ENCODE measurements around the gene GCNT2.
"Not testable (repeated sequence)": the region's sequence is repeated elsewhere in the genome, so short reads cannot be mapped to it uniquely, and the experiment has no call there.

The GCNT2 gene

DNA sequence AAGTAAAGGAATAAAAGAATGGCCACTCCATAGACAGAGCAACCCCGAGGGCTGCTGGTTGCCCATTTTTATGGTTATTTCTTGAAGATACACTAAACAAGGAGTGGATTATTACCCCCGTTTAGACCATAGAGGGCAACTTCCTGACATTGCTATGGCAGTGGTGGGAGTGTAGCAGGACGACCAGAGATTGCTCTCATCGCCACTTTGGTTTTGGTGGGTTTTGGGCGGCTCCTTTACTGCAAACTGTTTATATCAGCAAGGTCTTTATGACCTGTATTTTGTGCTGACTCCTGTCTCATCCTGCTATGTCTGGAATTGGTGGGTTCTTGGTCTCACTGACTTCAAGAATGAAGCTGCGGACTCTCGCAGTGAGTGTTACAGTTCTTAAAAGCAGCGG is 94.5 kb downstream of the GCNT2 start:
- no peak overlapping the region for H3K27ac Mint-ChIP-seq
- peaks cover 4% of the 10 kb centered on the region for H3K4me1 Mint-ChIP-seq
- TF ChIP-seq, protein P1, sequence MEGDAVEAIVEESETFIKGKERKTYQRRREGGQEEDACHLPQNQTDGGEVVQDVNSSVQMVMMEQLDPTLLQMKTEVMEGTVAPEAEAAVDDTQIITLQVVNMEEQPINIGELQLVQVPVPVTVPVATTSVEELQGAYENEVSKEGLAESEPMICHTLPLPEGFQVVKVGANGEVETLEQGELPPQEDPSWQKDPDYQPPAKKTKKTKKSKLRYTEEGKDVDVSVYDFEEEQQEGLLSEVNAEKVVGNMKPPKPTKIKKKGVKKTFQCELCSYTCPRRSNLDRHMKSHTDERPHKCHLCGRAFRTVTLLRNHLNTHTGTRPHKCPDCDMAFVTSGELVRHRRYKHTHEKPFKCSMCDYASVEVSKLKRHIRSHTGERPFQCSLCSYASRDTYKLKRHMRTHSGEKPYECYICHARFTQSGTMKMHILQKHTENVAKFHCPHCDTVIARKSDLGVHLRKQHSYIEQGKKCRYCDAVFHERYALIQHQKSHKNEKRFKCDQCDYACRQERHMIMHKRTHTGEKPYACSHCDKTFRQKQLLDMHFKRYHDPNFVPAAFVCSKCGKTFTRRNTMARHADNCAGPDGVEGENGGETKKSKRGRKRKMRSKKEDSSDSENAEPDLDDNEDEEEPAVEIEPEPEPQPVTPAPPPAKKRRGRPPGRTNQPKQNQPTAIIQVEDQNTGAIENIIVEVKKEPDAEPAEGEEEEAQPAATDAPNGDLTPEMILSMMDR (IDR thresholded peaks at IDR 0.05; ENCODE audit: unreplicated experiment in 3 of 3), result no peak
- H3K27me3 Mint-ChIP-seq (ENCODE audit: low read depth), result no peaks in the 10 kb centered on the region
- no peak overlapping the region for H3K4me3 Mint-ChIP-seq
- no peaks in the 10 kb centered on the region for H3K36me3 Mint-ChIP-seq (ENCODE audit: low read depth)
- no peaks in the 10 kb centered on the region for H3K9me3 Mint-ChIP-seq

DNA sequence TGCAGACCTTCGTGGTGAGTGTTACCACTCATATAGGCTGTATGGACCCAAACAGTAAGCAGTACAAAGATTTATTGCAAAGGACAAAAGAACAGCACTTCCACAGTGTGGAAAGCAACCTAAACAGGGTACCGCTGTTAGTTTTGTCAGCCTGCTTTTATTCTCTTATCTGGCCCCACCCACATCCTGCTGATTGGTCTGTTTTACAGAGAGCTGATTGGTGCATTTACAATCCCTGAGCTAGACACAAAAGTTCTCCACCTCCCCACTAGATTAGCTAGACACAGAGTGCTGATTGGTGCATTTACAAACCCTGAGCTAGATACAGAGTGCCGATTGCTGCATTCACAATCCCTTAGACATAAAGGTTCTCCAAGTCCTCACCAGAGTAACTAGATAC is 95.1 kb downstream of the GCNT2 start:
- H3K27ac Mint-ChIP-seq; H3K27me3 Mint-ChIP-seq (ENCODE audit: low read depth); H3K9me3 Mint-ChIP-seq; H3K4me3 Mint-ChIP-seq; H3K36me3 Mint-ChIP-seq (ENCODE audit: low read depth); H3K4me1 Mint-ChIP-seq: not testable (repeated sequence)

DNA sequence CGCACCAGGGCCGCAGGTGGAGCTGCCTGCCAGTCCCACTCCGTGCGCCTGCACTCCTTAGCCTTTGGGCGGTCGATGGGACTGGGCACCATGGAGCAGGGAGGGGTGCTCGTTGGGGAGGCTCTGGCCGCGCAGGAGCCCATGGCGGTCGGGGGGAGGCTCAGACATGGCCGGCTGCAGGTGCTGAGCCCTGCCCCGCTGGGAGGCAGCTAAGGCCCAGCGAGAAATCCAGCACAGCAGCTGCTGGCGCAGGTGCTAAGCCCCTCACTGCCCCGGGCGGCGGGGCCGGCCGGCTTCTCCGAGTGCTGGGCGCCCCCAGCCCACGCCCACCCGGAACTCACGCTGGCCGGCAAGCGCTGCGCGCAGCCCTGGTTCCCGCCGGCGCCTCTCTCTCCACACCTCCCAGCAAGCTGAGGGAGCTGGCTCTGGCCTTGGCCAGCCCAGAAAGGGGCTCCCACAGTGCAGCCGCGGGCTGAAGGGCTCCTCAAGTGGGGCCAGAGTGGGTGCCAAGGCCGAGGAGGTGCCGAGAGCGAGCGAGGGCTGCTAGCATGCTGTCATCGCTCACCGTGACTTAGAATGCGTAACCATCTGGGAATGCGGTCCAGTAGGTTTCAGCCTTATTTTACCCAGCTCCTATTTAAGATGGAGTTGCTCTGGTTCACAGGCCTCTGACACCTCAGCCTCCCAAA is 96.0 kb downstream of the GCNT2 start:
- no peaks in the 10 kb centered on the region for H3K27me3 Mint-ChIP-seq (ENCODE audit: low read depth)
- TF ChIP-seq, protein P1 (IDR thresholded peaks at IDR 0.05; ENCODE audit: unreplicated experiment in 3 of 3), result no peak
- H3K4me1 Mint-ChIP-seq, result peaks cover 4% of the 10 kb centered on the region
- no peaks in the 10 kb centered on the region for H3K9me3 Mint-ChIP-seq
- H3K27ac Mint-ChIP-seq, result no peak overlapping the region
- H3K36me3 Mint-ChIP-seq (ENCODE audit: low read depth), result peaks cover 10% of the 10 kb centered on the region
- no peak overlapping the region for H3K4me3 Mint-ChIP-seq

DNA sequence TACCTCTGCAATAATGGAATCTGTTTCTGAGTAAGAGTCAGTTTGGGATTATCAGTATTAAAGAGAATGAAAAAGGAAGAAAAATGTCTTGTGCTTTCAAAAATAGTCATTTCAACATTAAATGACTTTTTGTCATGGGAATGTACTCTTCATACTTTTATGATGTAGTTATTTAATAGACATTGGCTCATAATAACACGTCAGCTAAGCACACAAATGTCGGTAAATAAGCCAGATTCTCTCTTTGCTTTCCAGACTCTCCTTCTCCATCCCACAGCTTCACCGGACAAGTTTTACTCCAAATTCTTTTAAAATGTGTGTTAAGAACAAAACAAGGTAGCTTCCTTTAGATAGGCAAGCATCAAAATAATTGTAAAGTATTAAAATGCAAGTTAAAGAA is 97.3 kb downstream of the GCNT2 start:
- Mint-ChIP-seq H3K27ac (no peak overlapping the region), H3K27me3 (ENCODE audit: low read depth) (no peaks in the 10 kb centered on the region), H3K4me1 (peaks cover 2% of the 10 kb centered on the region), H3K9me3 (peaks cover 3% of the 10 kb centered on the region), H3K4me3 (no peak overlapping the region), H3K36me3 (ENCODE audit: low read depth) (peaks cover 17% of the 10 kb centered on the region)
- TF ChIP-seq, protein P1 (IDR thresholded peaks at IDR 0.05; ENCODE audit: unreplicated experiment in 3 of 3), result no peak

DNA sequence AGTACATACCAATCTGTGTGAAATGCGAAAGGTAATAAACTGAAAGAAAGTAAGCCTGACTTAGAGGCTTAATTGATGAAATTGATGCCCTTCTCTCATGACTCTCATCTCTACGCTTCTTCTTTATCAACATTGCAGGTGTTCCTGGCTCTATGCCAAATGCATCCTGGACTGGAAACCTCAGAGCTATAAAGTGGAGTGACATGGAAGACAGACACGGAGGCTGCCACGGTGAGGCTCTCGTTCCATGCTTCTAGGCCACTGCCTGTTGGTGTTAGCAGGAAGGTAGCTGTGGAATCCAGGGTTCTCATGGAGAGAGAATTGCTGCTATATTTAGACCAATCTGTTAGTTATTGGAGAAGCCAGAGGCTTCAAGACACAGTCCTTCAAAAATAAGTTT is 100.1 kb downstream of the GCNT2 start:
- Mint-ChIP-seq H3K27me3 (ENCODE audit: low read depth) (no peaks in the 10 kb centered on the region), H3K4me3 (no peak overlapping the region), H3K27ac (no peak overlapping the region), H3K9me3 (peaks cover 8% of the 10 kb centered on the region), H3K4me1 (no peaks in the 10 kb centered on the region), H3K36me3 (ENCODE audit: low read depth) (peaks cover 32% of the 10 kb centered on the region)
- TF ChIP-seq, protein P1 (IDR thresholded peaks at IDR 0.05; ENCODE audit: unreplicated experiment in 3 of 3), result no peak

DNA sequence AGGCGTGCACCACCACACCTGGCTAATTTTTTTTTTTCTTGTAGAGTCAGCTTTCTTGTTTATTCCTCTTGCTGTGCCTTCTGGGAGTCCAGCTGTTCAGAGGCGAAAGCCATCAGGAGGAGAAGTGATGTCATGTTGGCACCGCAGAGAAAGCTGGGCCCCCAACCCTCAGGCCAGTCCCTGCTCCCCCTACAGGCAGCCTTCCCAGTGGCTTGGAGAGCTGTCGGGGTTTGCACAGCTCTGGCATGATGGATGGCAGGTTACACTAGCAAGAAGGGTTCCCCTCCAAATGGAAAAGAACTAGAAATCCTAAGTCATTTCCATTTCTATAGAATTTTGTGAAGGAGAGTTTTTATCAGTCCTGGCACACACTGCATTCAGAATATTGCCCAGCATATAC is 100.7 kb downstream of the GCNT2 start:
- no peak overlapping the region for H3K27ac Mint-ChIP-seq
- no peaks in the 10 kb centered on the region for H3K27me3 Mint-ChIP-seq (ENCODE audit: low read depth)
- no peak overlapping the region for H3K4me3 Mint-ChIP-seq
- H3K4me1 Mint-ChIP-seq, result peaks cover 3% of the 10 kb centered on the region
- TF ChIP-seq, protein P1 (IDR thresholded peaks at IDR 0.05; ENCODE audit: unreplicated experiment in 3 of 3), result no peak
- H3K9me3 Mint-ChIP-seq, result peaks cover 8% of the 10 kb centered on the region
- peaks cover 32% of the 10 kb centered on the region for H3K36me3 Mint-ChIP-seq (ENCODE audit: low read depth)
